ENCODE measurements around the gene TASL.

DNA sequence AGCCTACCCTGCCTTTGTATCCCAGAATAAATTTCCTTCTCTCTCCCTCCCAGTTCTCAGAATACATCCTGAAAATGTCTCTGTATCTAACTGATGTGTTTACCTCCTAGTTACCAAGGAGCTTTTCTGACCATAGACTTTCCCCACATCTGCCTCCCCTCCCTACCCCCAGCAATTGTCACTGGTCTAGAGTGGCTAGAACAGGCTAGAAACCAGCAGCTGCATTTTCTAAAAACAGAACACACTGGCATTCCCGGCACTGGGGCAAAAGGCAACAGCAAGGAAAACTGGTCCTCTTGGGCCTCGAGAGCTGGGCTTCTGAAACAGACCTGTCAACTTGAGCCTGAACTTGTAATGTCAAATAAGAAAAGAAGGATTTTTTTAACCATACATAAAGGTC lies 16.4 kb downstream of the TASL start:
- TF ChIP-seq, protein P1, sequence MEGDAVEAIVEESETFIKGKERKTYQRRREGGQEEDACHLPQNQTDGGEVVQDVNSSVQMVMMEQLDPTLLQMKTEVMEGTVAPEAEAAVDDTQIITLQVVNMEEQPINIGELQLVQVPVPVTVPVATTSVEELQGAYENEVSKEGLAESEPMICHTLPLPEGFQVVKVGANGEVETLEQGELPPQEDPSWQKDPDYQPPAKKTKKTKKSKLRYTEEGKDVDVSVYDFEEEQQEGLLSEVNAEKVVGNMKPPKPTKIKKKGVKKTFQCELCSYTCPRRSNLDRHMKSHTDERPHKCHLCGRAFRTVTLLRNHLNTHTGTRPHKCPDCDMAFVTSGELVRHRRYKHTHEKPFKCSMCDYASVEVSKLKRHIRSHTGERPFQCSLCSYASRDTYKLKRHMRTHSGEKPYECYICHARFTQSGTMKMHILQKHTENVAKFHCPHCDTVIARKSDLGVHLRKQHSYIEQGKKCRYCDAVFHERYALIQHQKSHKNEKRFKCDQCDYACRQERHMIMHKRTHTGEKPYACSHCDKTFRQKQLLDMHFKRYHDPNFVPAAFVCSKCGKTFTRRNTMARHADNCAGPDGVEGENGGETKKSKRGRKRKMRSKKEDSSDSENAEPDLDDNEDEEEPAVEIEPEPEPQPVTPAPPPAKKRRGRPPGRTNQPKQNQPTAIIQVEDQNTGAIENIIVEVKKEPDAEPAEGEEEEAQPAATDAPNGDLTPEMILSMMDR (optimal IDR thresholded peaks at IDR 0.05 in 1 of 3, IDR thresholded peaks at IDR 0.05 in 1 of 3, conservative IDR thresholded peaks at IDR 0.05 in 1 of 3; ENCODE audit: extremely low read depth in 1 of 3, insufficient read depth in 2 of 3, low read length in 3 of 3), result no peak
- TF ChIP-seq EZH2 (IDR thresholded peaks at IDR 0.05; ENCODE audit: low read length), result no peak

Measured in keratinocyte (primary cell).